Measurements from ENCODE around the gene AIFM3. TPM values are rescaled to one million over a fixed set of nuclear protein-coding genes. Genes with fewer than 3 reads are reported as not detected.

The AIFM3 gene
- total RNA-seq, 1 donor from 2014 or later: 1.8 TPM

GRCh38 chr22:21020802-21021429, 53.9 kb downstream of the AIFM3 start:
- Mint-ChIP-seq H3K4me1 (ENCODE audit: low read depth) (peaks cover 3% of the 10 kb centered on the region), H3K36me3 (ENCODE audit: insufficient read depth) (no peaks in the 10 kb centered on the region), H3K9me3 (ENCODE audit: low read depth) (peaks cover 3% of the 10 kb centered on the region), H3K4me3 (ENCODE audit: low read depth) (no peak overlapping the region), H3K27me3 (no peaks in the 10 kb centered on the region), H3K27ac (peak overlapping the region; percentile 68)
- TF ChIP-seq, protein P1, sequence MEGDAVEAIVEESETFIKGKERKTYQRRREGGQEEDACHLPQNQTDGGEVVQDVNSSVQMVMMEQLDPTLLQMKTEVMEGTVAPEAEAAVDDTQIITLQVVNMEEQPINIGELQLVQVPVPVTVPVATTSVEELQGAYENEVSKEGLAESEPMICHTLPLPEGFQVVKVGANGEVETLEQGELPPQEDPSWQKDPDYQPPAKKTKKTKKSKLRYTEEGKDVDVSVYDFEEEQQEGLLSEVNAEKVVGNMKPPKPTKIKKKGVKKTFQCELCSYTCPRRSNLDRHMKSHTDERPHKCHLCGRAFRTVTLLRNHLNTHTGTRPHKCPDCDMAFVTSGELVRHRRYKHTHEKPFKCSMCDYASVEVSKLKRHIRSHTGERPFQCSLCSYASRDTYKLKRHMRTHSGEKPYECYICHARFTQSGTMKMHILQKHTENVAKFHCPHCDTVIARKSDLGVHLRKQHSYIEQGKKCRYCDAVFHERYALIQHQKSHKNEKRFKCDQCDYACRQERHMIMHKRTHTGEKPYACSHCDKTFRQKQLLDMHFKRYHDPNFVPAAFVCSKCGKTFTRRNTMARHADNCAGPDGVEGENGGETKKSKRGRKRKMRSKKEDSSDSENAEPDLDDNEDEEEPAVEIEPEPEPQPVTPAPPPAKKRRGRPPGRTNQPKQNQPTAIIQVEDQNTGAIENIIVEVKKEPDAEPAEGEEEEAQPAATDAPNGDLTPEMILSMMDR (IDR thresholded peaks at IDR 0.05; ENCODE audit: unreplicated experiment): peak; percentile 40
- DNase-seq (ENCODE audit: low spot score, unreplicated experiment): no peak

DNA sequence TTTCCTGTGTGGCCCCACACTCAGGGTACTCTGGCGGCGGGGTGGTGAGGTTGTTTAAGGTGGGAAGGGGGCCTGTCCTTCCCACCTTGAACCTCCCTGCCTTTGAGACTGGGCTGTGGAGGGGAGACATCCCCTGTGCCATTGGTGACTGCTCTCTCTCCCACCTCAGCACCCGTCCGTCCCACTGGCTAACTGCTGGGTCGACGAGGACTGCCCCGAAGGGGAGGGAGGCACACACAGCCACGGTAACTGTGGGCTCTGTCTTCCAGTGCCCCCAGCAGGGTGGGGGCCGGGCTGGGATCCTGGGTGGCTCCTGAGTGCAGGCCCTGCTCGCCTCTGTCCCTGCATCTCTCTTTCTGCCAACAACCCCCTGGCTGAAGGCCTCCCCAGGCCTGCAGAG, 55.5 kb downstream of the AIFM3 start:
- H3K9me3 Mint-ChIP-seq (ENCODE audit: low read depth): peaks cover 3% of the 10 kb centered on the region
- no peaks in the 10 kb centered on the region for H3K36me3 Mint-ChIP-seq (ENCODE audit: insufficient read depth)
- TF ChIP-seq, protein P1 (IDR thresholded peaks at IDR 0.05; ENCODE audit: unreplicated experiment): no peak
- DNase-seq (ENCODE audit: low spot score, unreplicated experiment): no peak
- H3K4me3 Mint-ChIP-seq (ENCODE audit: low read depth): no peak overlapping the region
- no peak overlapping the region for H3K27ac Mint-ChIP-seq
- no peaks in the 10 kb centered on the region for H3K4me1 Mint-ChIP-seq (ENCODE audit: low read depth)
- no peaks in the 10 kb centered on the region for H3K27me3 Mint-ChIP-seq

- Mint-ChIP-seq H3K4me3 (ENCODE audit: low read depth) (no peak overlapping the region), H3K27me3 (no peaks in the 10 kb centered on the region), H3K9me3 (ENCODE audit: low read depth) (peaks cover 3% of the 10 kb centered on the region), H3K27ac (no peak overlapping the region), H3K36me3 (ENCODE audit: insufficient read depth) (no peaks in the 10 kb centered on the region), H3K4me1 (ENCODE audit: low read depth) (no peaks in the 10 kb centered on the region)
- TF ChIP-seq, protein P1 (IDR thresholded peaks at IDR 0.05; ENCODE audit: unreplicated experiment): peak; percentile 27
- DNase-seq (ENCODE audit: low spot score, unreplicated experiment): no peak
Observed at GRCh38 chr22:21022955-21023614, 56.0 kb downstream of the AIFM3 start.

DNA sequence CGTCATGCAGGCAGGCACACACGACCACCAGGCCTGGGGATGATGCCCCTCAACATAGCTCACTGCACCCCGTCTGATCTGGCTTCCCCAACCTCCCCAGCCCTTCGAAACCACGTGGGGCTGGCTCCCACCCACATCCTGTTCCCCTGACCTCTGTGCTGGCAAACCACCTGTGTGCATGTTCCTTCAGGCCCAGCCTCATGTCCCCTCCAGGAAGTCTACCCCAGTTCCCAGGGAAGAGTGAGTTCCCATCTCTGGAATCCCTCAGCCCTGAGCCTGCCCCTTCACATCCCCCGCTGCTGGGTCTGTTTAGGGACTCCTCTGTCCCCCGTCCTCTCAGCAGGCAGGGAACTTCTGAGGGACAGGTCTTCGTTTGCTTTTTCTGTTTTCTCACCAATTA, 58.2 kb downstream of the AIFM3 start:
- Mint-ChIP-seq H3K27ac (peak overlapping the region; percentile 74), H3K9me3 (ENCODE audit: low read depth) (no peaks in the 10 kb centered on the region), H3K36me3 (ENCODE audit: insufficient read depth) (no peaks in the 10 kb centered on the region), H3K27me3 (peaks cover 9% of the 10 kb centered on the region), H3K4me1 (ENCODE audit: low read depth) (no peaks in the 10 kb centered on the region), H3K4me3 (ENCODE audit: low read depth) (no peak overlapping the region)
- TF ChIP-seq, protein P1 (IDR thresholded peaks at IDR 0.05; ENCODE audit: unreplicated experiment): no peak
- no peak for DNase-seq (ENCODE audit: low spot score, unreplicated experiment)

DNA sequence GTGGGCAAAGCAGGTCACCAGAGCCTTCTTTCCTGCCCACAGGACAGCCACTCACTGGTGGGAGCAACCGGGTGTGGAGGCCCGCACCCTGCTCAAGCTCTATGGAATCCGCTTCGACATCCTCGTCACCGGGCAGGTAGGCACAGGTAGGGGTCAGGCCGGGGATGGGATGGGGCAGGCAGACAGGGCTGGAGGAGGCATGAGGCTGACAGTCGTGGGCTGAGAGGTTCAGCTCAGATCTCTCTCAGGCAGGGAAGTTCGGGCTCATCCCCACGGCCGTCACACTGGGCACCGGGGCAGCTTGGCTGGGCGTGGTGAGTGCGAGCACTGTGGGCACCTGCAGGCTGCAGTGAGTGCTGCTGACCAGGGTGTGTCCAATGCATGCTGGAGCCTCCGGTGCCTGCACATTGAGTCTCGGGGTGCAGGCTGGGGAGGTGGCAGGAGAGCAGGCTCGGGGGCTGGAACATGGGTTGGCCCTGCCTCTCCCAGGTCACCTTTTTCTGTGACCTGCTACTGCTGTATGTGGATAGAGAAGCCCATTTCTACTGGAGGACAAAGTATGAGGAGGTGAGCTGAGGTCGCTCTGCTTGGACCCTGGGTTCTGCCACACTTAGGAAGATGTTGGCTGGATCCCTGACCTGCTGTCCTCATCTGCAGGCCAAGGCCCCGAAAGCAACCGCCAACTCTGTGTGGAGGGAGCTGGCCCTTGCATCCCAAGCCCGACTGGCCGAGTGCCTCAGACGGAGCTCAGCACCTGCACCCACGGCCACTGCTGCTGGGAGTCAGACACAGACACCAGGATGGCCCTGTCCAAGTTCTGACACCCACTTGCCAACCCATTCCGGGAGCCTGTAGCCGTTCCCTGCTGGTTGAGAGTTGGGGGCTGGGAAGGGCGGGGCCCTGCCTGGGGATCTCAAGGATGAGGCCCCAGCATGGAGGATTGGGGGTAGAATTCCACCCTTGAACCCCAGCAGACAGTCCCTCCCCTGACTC, 59.0 kb downstream of the AIFM3 start:
- Mint-ChIP-seq H3K27me3 (peaks cover 17% of the 10 kb centered on the region), H3K27ac (no peak overlapping the region), H3K4me1 (ENCODE audit: low read depth) (no peaks in the 10 kb centered on the region), H3K9me3 (ENCODE audit: low read depth) (no peaks in the 10 kb centered on the region), H3K36me3 (ENCODE audit: insufficient read depth) (no peaks in the 10 kb centered on the region), H3K4me3 (ENCODE audit: low read depth) (no peak overlapping the region)
- no peak for DNase-seq (ENCODE audit: low spot score, unreplicated experiment)
- TF ChIP-seq, protein P1 (IDR thresholded peaks at IDR 0.05; ENCODE audit: unreplicated experiment): no peak
